T-helper 1 cell (primary cell): Measurements from ENCODE around the gene KIAA0040.

Source experiments
- DNase-seq, 5 donors: peaks; one replicate each; pipeline ENCODE4 v3.0.0-alpha.2; 2012 to 2020

KIAA0040 gene

DNA sequence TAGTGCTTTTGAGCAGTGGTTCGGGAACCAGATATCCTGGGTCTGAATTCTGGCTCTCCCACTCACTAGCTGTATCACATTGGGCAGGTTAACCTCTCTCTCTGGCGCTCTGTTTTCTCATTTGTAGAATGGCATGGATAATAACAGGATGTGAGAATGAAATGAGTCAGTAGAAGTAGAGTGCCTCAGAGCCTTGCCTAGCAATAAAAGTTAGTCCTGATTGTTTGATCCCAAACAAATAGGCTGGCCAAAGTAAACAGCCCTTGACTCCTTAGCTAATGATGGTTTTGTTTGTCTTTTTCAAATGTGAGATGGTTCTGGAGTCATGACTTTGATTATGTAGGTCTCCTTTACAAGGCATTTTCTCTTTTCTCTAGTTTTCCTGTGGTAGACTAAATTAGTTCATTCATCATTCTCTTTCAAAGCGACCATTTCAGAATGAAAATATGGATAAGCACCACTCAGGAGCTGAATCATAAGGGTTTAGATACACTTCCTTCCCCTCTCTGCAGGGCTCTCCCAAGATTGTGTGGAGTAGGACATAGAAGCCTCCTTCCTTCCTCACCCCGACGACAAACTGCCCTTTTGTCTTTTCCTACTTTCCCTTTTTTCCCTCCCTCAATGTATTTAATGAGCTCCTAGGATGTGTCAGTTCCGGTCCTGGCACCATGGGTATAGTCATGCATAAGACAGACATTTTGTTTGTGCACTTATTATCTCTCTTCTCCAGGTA lies 23.1 kb downstream of the KIAA0040 start:
- DNase-seq = no peak

DNA sequence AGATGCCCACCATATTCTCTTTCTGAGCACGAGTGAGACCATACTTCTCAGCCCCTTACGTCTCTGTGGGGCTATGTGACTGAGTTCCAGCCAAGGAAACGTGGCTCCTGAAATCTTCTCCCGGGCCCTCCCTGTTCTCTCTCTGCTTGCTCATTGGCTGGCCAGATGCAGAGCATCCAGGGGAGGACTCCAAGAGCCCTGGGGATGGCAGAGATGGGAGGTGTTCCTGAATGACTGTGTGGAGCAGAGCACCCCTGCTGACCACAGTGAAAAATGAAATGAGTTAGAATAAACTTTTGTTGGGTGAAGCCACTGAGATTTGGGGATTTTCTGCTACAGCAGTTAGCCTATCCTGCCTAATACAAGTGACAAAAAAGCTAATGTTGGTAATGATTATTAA lies 23.8 kb downstream of the KIAA0040 start:
- no peak for DNase-seq

DNA sequence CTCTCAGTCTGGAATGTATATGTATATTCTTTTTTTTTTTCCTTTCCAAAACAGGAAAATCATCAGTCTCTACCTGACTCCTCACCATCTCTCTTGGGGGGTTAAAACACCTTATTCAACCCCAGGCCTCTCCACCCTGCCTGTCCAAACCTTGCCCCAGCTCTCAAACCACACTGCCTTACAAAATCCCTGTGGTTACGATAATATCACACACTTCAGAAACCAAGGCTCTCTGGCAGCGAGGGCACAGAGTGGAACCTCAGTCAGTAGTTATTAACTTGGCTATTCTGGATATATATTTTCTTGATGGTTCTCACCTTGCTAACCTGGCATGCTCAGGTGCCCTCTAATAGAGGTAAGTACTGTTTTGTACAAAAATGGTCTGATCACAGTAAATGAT lies 24.7 kb downstream of the KIAA0040 start:
- DNase-seq = no peak

DNA sequence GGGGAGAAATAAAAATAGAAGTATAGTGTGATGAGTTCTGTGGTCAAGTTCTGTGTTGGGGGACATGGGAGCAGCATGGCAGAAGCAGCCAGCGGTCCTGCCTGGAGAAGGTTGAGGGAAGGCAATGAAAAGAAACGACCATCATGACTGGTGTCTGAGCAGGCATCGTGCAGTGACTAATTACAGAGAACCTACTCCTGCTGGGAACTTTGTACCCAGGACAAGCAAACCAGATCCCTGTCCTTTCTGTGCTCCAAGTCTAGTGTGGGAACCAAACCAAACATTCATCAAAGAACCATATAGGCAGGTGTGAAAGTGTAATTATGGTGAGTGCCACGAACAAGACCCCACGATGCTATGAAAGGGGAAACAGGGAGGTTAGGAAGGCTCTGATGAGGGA lies 25.8 kb downstream of the KIAA0040 start:
- DNase-seq = no peak

DNA sequence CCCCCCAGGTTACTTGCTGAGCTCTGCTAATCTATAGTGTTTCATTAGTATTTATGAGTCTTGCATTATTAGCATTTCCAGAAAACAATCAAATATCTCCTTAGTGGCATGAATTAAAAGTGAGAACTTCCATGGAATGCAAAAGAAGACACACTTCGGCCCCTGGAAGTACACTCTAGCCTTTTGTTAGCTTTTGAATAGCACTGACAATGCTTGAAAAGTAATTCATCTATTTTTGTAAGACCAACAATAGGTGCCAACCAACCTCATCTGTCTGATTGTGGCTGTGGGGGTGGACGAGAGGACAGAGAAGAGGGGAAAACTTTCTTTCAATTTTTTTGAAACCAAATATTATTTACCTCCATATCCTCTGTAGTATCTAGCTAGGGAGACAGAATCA lies 27.8 kb downstream of the KIAA0040 start:
- no peak for DNase-seq

DNA sequence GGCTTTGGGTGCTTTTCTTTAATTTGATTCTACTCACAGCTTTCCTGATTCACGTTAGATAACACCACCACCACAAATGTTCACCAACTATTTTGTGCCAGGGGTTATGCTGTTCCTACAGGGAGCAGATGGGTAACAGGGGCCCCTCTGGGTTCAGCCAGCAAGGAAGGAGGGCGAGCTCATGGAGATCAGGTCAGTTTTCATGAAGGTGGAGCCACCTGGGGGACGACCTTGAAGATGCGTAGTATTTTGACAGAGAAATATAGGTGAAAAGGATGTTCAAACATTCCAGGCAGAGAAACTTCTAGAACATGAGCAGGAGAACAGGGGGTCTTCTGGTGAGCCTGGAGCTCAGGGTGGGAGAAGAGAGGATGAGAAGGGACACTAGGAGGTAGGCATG lies 28.9 kb downstream of the KIAA0040 start:
- no peak for DNase-seq

DNA sequence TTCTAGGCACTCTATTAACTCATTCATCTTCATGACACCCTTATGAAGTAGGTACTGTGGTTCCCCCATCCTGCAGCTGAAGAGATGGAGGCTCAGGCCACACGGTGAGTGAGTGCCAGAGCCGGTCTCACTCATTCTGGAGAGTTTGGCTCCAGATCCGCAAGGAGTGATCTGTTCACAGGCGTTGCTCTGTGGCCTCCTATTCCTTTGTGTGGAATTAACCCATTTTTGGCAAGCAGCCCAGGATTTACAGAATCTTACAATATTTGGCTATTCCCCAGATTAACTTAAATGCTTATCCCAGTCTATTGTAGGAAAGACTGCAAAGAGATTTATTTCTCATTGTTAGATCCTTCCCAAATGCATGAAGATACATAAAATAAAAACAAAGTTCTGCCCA lies 29.6 kb downstream of the KIAA0040 start:
- DNase-seq = no peak

DNA sequence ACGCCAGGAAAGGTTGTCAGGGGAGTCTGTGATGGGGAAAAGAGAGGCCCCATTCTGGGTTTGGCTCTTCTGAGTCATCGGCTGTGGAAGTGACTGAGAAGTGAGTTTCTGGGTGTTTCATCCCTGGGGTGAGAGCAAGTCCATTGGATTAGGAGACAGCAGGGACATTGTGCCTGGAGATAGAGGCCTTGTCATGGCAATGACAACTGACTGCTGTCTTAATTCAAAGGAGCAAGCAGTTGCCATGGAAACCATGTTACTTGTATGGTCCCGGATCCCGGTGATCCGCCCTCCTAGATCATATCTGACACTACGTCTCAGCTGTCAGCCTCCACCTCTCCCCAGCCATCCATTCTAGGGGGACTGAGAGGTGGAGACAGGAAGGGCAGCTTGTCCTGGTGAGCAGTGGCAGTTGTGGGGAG lies 34.4 kb downstream of the KIAA0040 start:
- DNase-seq = no peak

DNA sequence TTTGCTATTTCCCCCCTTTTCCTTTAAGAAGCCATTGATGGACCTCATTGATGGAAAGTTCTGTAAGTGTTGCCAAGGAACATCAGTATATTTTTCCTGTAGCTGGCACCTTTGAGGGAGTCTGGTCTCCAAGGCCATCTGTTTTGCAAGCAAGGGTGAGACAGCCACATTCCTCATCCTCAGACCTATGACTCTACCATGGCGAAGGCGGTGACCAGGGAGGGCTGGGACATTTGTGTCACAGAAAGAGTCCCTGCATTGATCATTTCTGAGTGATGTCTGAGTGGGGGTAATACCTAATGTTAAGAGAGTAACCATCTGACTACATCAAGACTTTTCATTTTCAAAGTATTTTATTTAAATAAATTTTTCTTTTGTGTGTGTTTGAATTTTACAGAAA lies 35.4 kb downstream of the KIAA0040 start:
- DNase-seq = no peak

DNA sequence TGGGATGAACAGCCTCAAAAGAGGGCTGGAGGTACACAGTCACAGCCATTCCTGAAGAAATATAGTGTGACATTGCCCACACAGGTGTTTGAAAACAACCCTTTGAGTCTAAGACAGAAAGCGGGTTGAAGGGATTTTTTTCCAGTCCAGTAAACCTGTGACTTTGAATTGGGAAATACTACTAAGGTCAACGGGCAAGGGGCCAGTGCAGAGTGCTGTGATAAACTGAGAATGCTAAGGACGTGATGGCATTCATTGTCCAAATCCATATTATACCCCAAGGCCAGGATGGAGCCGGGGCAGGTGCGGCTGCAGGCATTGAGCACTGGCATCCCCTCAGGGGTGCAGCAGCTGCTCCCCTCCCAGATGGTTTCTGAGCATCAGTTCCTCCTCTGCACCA lies 36.6 kb downstream of the KIAA0040 start:
- no peak for DNase-seq

DNA sequence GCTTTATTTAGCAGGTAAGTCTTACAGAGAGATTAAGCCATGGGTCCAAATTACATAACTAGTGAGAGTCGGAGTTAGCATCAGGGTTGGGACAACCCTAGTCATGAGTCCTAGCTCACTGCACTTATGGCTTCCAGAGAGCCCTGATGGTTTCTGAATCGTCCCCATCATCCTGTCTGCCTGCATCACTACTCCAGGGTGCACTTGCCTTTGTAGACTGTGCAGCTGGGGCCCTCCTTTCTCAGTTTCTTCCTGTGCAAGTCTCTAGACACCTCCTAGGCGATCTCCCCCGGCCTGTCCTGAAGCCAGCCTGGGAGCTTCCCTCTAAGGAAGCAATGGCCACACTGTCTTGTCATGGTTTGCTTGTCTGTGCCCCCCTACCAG lies 37.1 kb downstream of the KIAA0040 start:
- DNase-seq = peak in 1 of 5 donors; percentile 14

DNA sequence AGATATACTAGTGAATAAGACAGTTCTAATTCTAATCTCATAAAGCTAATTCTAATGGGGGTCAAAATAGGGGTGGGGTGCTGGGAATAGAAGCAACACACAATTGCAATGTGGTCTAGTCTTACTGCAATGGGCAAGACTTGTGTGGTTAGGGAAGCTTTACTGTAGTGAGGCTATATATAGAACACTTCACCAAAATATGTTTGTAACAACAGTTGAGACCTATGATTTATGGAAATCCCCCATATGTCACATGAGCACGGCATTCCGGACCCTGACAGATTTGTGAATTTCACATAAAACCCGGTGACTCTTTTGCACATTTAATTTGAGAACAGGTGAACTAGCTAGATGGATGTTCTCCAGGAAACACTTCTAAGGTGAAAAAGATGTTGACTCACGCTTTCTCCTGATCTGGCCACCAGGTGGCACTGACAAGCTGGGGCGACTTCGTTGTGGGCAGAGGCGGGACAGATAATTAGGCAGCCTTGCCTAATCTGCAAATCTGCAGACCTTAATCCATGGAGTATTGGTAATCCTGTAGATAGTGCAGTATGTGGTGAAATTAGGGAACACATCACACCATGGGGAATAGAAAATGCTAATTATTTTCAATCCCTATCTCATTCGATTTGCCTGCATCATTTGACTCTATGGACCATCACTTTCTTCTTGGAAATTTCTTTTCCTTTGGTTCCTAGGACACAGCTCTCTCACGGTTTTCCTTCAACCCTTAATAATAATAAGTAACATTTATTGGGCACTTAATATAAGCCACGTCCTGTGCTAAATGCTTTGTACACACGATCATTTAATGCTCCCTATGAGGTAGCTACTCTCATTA lies 37.7 kb downstream of the KIAA0040 start:
- DNase-seq = peak; percentile 40 to 69 (median 61)

DNA sequence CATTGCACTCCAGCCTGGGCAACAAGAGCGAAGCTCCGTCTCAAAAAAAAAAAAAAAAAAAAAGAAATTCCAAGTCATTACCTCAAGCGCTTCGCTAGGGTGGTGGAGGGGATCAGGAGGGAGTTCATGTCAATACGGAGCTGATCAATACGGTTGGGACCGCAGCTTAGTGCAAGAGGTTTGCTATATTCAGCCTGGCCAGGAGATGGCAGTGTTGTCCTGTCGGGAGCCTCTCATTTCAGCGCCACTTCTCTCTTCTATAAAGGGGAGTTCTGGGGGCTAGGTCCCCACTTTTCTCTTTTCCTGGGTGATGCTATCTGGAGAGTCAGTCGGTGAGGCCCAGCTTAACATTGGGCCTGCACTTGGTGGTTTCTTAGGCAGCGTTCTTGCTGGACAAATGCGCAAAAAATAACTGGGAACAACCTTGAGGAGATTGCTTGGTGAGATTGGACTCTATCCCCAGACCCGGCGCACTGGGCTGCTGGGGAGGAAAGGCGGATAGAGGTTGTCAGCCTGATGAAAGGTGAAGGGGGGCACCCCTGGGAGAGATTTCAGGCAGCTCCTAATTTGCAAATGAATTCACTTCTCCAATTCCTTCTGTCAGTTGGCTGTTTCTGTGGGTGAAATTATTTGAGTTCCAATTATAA lies 40.4 kb downstream of the KIAA0040 start:
- peak; percentile 41 to 69 (median 54) for DNase-seq

DNA sequence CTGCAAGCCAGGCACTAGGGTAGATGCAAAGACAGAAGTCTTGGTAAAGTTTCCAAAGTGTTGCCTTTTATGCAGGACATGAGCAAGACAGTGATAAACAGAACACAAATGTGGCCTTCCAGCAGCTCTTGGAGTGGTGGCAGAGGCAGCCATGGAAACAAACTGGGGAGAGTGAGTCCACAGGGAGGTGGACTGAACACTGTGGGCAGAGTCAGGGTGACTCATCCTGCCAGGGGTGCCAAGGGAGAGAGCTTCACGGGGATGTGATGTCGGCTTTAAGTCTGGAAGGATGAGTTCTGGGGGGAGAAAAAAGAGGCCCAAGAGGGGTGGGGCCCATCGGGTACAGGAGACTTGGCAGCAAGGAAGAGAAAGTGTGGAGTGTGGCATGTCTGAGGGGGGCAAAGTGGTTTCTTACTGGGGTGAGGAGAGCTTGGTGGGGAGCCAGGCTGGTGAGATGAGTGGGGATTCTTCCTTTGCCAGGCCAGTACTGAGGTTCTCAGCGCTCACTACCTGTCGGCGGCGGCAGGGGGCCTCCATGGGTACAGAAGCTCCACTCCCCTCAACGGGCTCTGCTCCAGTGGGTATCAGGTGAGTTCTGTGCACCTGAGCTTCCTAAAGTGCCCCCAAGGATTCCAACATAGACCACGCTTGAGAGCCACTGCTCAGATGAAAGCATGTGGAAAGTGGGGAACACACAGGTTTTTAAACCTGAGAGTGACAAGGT lies 41.8 kb downstream of the KIAA0040 start:
- no peak for DNase-seq

DNA sequence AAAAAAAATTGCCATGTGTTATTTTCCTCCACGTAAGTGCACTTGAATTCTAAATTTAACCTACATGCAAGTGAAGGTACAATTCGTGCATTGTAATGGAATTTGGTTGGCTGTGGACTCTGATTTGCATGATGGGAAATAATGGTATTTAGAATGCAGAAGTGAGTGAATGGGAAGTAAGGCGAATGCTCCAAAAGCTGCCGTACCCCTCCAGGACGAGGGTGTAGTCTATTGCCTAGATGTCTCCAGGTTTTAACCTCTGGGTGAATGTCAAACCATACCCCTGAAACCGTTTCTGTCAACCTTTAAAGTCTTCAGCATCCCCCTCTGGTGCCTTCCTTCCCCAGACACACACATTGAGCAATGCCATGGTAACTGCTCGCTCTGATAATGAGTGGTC lies 44.5 kb downstream of the KIAA0040 start:
- no peak for DNase-seq

DNA sequence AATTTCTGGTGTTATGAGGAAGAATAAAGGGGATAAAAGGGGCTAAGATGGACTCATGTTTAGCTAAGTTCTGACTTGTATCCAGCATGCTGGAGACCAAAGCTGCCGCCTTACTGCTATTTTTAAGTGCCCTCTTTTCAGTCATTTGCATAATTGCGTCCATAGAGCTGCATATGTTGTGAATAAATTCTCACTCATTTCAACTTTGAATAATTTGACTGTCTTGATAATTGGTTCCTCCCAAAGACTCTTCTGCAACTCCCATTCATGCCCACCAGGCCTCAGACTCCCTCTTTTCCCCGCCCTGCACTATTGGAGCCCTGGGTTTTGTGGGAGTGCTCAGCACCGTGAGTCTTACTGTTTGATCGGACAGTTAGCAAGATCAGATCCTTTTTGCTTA lies 45.0 kb downstream of the KIAA0040 start:
- DNase-seq = no peak

DNA sequence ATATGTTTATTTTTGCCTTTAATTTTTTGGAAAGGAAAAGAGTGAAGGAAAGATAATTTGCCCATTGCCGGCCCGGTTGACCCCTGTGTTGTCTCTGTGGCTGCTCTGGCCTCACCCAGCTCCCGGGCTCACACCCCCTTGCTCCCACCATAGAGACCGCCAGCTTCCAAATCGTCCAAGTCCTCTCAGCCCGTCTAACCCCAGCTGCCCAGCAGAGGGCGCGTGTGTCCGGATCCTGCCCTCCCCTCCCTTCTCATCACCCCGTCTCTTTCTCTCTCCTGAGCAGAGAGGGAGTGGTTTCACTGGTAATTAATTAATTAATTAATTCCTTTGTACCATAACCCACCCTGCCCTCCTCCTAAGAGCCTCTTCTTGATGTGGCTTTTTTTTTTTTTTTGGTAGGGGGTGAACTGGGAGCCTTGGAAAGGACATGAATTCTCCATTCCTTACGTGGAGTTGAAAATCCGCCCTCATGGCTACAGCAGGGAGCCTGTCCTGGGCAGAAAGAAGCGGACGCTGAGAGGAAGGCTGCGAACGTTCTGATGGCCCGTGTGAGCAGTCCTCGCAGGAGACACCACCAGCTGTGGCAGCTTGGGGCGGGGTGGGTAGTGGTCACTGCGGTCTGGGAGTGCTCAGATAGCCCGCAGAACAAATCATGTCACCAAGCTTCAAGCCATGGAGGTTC lies 45.9 kb downstream of the KIAA0040 start:
- DNase-seq = peak; percentile 39 to 61 (median 50)

DNA sequence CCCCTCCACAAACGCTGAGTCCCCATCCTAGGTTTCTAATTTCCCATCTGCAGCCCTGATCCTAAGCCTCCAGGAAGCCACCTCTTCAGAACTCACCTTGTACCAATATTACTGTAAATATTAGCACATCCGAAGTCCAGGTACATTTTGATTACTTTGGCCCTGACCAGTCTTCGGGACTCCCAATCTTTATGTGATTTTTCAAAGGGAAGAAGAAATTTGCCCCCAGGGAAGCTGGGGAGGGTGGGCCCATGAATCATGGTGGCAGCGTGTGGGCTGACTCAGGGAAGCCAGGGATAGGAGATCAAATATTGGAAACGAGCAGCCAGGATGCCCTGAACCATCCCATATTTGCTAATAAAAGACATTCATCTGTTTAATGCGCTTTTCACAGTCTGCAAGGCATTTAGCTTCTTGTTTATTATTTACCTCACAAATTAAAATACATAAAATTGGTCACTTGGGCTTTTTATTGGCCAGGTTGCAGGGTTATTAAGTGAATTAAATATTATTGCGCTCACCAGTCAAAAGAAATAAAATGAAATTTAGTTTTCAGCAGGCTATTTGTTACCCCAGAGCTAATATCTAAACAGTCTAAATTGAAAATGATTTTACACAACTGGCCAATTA lies 46.6 kb downstream of the KIAA0040 start:
- DNase-seq = no peak

DNA sequence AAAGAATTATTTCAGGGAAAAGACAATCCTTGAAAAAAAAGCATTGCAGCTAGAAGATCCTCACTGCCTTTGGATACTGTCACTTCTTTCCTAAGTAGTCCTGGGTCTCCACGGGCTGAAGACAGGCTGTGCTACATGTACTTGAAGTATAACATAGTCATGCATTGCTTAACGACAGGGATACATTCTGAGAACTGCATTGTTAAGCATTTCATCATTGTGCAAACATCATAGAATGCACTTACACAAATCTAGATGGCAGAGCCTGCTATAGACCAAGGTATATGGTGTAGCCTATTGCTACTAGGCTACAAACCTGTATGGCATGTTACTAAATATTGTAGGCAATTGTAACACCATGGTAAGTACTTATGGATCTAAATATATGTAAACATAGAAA lies 54.0 kb downstream of the KIAA0040 start:
- no peak for DNase-seq

DNA sequence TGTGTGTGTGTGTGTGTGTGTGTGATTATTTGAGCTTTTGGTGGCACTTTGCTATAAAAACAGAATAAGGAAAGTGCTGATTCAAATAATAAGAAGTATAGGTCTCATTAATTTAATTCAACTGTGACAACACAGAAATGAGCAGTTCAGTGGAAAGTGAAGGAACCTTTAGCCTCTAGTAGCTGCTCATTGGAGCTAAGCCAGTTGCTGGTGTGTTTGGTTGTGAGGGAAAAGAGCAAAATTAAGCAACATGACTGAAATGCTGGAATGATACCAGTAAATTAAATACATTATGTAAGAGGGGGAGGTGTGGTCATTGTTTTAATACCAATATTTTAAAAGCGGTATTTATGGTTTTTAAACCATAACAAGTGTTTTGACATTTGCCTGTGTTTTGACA lies 55.2 kb downstream of the KIAA0040 start:
- no peak for DNase-seq

DNA sequence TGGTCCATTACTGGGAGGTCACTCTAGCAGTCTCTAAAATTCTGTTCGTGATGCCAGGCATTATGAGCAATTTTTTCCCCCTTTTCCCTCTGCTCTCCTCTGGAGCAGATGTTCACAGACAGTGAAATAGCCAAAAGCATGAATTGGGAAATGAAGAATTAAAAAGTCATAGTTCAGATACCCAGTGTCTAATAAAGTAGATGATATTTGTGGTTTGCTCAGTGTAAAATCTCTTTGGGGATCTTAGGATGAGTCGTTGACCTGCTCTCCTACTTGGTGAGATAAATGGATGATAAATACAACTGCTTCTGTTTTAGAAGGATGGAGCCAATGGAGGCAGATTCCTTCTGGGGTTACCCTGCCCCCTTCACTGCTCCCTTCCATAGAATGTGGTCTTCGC lies 56.3 kb downstream of the KIAA0040 start:
- DNase-seq = no peak

DNA sequence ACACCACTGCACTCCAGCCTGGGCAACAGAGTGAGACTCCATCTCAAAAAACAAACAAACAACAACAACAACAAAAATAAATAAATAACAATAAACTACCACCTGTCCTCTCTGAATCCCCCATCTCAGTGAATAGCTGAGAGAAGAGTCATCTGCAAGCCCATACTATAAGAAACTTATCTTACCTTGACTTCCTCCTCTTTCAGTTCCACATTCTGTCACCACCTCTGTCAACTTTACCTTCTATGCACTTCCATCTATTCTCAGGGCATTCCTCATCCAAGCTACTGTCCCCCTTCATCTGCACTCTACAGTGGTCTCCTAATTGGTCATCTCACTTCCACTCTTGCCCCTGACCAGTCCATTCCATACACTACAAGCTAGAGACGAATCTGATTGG lies 58.1 kb downstream of the KIAA0040 start:
- no peak for DNase-seq
